ENCODE results near the gene SLFN11.

SLFN11 gene

DNA sequence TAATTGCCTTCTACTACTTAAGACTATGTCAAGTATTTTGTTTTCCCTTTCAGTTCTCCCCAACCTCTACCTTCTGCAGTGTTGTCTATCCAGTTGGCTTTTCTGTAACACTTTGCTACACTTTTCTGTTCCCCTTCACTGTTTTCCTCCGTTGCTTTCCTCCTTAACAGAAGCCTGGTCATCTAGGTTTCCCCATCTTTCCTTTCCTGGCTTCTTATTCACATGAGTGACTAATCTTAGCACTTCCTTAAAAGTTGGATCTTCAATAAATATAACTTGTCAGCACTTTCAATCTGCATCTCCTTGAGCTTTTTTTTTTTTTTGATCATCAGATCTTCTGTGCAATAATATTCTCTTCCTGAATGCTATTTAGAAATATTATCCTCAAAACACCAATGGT lies 2.8 kb upstream of the SLFN11 start:
- Histone ChIP-seq H3K4me1 (ENCODE audit: insufficient read depth, low read length) (no peaks in the 10 kb centered on the region), H3K9me3 (ENCODE audit: control insufficient read depth, insufficient read depth, low read length) (no peaks in the 10 kb centered on the region), H3K9ac (ENCODE audit: low read depth, low read length) (no peak overlapping the region), H3K36me3 (ENCODE audit: insufficient read depth, low read length) (no peaks in the 10 kb centered on the region)

DNA sequence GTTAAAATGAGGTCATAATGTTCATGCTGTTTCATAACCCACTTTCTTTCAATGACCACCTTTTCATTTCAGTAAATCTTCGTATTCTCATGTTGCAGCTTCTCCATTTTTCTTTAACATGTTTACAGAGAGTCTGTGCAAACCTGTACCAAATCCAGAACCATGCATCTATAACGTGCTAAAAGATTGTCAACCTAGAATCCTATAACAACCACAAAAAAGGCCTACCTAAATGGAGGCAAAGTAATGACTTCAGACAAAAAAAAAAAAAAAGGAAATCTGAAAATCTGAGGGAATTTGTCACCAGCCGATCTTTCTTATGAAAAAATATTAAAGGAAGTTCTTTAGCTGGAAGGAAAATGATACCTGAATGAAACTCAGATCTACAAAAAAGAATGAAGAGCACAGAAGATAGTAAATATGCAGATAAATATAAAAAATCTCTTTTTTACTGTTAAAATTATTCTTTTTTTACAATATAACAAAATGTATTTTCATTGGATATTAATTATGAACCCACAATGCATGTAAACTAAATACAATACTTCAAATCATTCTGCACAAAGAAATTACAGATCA lies 1.4 kb upstream of the SLFN11 start:
- Histone ChIP-seq H3K9ac (ENCODE audit: low read depth, low read length) (0 out of 2 replicates have a peak overlapping the region, but pooled peaks have one; percentile 47), H3K4me1 (ENCODE audit: insufficient read depth, low read length) (no peaks in the 10 kb centered on the region), H3K36me3 (ENCODE audit: insufficient read depth, low read length) (no peaks in the 10 kb centered on the region), H3K9me3 (ENCODE audit: control insufficient read depth, insufficient read depth, low read length) (no peaks in the 10 kb centered on the region; the same call in 1 of the 2 replicates)

DNA sequence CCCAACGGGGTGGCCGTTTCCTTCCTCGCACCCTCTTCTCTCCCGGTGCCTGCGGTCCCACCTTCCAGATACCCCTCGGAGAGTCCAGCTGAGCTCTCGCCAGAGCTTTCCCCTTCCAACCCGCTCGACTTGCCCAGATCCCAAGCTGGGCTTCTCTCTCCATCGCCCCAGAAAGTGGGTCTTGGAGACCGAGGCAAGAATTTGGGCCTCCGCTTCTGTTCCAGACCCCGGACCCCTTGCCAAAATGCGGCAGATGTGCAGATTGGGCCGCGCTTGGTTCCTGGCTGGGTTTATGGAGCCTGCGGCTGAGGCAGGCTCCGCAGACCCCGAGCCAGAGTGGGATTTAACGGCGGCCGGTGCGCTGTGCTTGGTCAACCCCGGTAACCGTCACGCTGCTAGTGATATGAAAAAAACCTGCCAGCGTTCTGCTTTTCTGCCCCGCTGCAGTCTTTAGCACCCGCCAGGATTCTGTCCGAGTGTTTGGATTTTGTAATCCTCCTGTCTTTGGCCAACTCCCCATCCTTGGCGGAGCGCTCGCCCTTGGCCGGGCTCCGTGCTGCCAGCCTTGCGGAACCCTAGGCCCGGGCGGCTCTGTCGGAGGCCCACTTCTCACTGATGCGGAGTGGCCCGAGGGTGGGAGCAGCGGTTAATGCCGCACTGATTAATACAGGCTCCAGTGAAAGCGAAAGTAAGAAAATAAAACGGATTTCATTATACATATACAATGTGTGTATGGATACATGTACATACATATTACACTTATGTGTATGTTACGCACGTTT lies 754 bp upstream of the SLFN11 start:
- Histone ChIP-seq H3K4me1 (ENCODE audit: insufficient read depth, low read length) (no peaks in the 10 kb centered on the region), H3K9me3 (ENCODE audit: control insufficient read depth, insufficient read depth, low read length) (no peaks in the 10 kb centered on the region; the same call in 1 of the 2 replicates), H3K36me3 (ENCODE audit: insufficient read depth, low read length) (no peaks in the 10 kb centered on the region), H3K9ac (ENCODE audit: low read depth, low read length) (peak overlapping the region; percentile 47; the same call in 1 of the 2 replicates)

DNA sequence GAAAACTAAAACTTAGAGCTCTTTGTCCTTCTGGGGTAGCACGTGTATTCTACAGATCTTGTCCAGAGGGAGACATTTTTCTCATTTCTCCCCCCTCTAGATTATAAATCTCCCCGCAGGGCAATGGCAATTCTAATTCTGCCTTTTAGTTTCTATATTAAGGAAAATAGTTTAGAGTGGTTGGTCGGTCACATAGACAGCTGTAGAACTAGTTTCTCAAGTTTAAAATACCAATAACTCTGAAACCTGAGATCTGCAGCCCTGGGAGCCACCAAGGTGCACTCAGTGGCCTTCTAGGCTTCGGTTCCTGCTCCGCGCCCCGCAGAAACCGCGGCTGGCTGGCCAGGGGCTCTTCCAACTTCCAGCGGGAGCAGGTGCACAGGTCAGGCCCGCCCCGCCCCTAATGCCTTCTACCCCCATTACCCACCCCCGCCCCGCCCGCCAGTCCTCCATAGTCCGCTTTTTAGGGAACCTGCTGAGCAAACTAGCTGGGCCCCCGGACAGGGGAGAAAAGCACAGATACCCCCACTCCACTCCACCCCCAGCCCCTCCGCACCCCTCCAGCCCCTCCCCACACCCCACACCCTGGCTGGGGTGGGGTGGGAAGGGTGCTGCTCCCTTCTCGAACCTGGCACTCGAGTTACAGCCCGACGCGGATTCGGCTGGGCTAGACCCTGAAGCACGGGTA lies 431 bp downstream of the SLFN11 start:
- no peaks in the 10 kb centered on the region; the same call in 1 of the 2 replicates for H3K9me3 ChIP-seq (ENCODE audit: control insufficient read depth, insufficient read depth, low read length)
- H3K36me3 ChIP-seq (ENCODE audit: insufficient read depth, low read length): no peaks in the 10 kb centered on the region
- H3K9ac ChIP-seq (ENCODE audit: low read depth, low read length): peak overlapping the region; percentile 47; the same call in 1 of the 2 replicates
- H3K4me1 ChIP-seq (ENCODE audit: insufficient read depth, low read length): 0 out of 2 replicates have a peak, but pooled peaks cover 3% of the 10 kb centered on the region

DNA sequence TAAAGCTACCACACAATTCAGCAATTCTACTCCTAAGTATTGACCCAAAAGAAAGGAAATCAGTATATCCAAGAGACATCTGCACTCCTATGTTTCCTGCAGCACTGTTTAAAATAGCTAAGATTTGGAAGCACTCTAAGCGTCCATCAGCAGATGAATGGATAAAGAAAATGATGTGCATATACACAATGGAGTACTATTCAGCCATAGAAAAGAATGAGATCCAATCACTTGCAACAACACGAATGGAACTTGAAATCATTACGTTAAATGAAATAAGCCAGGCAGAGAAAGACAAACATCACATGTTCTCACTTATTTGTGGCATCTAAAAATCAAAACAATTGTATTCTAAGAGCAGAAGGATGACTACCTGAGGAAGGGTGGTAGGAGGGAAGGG lies 1.5 kb downstream of the SLFN11 start:
- no peaks in the 10 kb centered on the region; the same call in 1 of the 2 replicates for H3K9me3 ChIP-seq (ENCODE audit: control insufficient read depth, insufficient read depth, low read length)
- 0 out of 2 replicates have a peak, but pooled peaks cover 3% of the 10 kb centered on the region for H3K4me1 ChIP-seq (ENCODE audit: insufficient read depth, low read length)
- no peaks in the 10 kb centered on the region for H3K36me3 ChIP-seq (ENCODE audit: insufficient read depth, low read length)
- H3K9ac ChIP-seq (ENCODE audit: low read depth, low read length): no peak overlapping the region

DNA sequence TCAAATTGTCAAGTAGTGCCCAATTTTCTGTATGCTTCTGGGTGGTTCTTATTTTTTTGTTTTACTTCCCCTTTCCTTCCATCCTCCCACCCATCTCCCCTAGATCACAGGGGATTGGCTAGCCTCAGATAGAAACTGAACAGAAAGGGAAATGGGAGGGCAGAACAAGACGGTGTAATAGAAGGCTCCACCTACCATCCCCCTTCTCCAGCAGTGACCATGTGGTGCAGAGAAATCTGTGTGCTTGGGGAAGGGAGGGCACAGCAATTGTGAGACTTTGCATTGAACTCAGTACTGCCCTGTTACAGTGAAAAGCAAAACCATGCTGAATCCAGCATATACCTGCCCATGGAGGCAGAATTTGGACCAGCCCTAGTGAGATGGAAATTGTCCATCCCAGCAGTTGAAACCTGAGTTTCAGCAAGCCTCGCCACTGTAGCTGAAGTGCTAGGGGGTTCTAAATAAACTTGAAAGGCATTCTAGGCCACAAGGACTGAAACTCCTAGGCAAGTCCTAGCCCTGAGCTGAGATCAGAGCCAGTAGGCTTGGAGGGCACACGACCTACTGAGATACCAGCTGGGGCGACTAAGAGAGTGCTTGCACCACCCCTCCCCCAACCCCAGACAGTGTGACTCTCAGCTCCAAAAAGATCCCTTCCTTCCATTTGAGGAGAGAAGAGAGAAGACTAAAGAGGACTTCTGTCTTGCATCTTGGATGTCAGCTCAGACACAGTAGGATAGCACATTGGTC lies 5.2 kb downstream of the SLFN11 start:
- H3K4me1 ChIP-seq (ENCODE audit: insufficient read depth, low read length): 0 out of 2 replicates have a peak, but pooled peaks cover 3% of the 10 kb centered on the region
- H3K9ac ChIP-seq (ENCODE audit: low read depth, low read length): no peak overlapping the region
- H3K9me3 ChIP-seq (ENCODE audit: control insufficient read depth, insufficient read depth, low read length): no peaks in the 10 kb centered on the region; the same call in 1 of the 2 replicates
- H3K36me3 ChIP-seq (ENCODE audit: insufficient read depth, low read length): no peaks in the 10 kb centered on the region

DNA sequence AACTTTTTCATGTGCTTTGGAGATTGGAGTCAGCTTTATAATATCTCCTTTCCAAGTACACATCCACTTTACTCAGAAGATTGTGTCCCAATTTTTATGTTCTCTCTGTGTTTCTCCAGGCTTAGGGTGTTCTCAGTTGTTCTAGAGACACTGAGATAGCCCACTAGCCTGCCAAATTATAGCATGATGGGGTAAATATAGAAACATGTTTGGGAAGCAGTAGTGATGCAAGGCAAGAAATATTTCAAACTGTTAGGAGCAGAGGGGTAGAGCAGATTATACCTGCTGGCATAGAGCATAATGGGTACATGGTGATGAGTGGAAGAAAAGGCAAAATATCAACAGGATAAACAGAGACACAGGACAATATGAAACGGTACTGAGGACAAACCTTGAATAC lies 12.4 kb downstream of the SLFN11 start:
- no peaks in the 10 kb centered on the region for H3K9me3 ChIP-seq (ENCODE audit: control insufficient read depth, insufficient read depth, low read length)
- no peaks in the 10 kb centered on the region for H3K36me3 ChIP-seq (ENCODE audit: insufficient read depth, low read length)
- no peak overlapping the region for H3K9ac ChIP-seq (ENCODE audit: low read depth, low read length)
- H3K4me1 ChIP-seq (ENCODE audit: insufficient read depth, low read length): no peaks in the 10 kb centered on the region

DNA sequence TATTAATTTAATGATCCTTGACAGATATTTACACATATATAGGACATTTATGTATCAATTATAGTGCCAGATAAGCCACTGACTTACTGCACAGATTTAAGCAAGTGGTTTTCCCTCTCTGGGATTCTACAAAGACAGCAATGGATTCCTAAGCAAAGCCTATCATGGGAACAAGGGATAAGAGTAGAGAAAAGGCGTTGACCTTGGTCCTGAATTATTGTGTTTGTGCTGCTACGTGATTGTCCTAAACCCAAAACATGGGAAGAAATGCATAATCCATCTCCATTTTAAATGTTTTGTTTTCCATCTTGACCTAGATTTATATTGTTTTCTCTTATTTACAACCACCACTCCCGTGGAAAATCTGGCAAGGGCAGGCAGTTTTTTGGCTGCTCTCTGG lies 14.0 kb downstream of the SLFN11 start:
- Histone ChIP-seq H3K9me3 (ENCODE audit: control insufficient read depth, insufficient read depth, low read length) (no peaks in the 10 kb centered on the region), H3K9ac (ENCODE audit: low read depth, low read length) (no peak overlapping the region), H3K36me3 (ENCODE audit: insufficient read depth, low read length) (no peaks in the 10 kb centered on the region), H3K4me1 (ENCODE audit: insufficient read depth, low read length) (no peaks in the 10 kb centered on the region; the same call in 1 of the 2 replicates)

DNA sequence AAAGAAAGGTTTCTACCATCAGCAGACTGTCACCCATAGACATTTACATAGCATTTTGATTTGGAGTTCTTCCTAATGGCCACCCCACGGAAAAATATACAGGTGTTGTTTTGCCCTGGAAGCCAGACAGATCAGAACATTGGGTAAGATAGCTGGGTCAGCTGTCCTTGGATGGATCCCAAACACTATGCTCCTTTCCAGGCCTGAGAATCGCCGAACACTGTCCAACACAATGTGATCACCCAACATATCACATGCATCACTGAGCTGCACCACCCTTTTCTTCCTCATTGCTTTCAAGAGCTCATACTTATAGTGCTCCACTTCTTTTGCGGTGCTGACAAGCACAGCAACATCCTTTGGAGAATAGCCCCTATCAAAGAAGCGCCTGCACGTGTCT lies 21.1 kb downstream of the SLFN11 start:
- Histone ChIP-seq H3K9me3 (ENCODE audit: control insufficient read depth, insufficient read depth, low read length) (no peaks in the 10 kb centered on the region), H3K9ac (ENCODE audit: low read depth, low read length) (no peak overlapping the region), H3K4me1 (ENCODE audit: insufficient read depth, low read length) (peaks cover 12% of the 10 kb centered on the region; the same call in 1 of the 2 replicates), H3K36me3 (ENCODE audit: insufficient read depth, low read length) (no peaks in the 10 kb centered on the region)

DNA sequence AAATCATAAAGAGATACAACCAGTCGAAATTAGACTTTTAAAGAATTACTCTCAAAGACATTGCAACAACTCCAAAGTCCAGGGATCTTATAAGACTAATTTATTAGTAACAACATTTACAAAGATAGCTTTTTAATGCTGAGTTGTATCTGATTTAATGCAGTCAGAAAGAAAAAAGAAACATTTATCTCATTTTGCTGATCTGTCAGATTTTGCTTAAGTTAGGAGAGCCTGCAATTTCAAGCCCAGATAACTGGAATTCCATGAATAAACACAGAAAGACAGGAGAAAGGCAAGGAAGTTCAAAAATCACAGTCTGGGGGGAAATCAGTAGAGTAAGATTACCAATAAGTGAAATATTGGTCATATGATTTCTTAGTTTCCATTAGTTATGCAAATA lies 22.9 kb downstream of the SLFN11 start:
- Histone ChIP-seq H3K36me3 (ENCODE audit: insufficient read depth, low read length) (no peaks in the 10 kb centered on the region), H3K4me1 (ENCODE audit: insufficient read depth, low read length) (peaks cover 12% of the 10 kb centered on the region)

DNA sequence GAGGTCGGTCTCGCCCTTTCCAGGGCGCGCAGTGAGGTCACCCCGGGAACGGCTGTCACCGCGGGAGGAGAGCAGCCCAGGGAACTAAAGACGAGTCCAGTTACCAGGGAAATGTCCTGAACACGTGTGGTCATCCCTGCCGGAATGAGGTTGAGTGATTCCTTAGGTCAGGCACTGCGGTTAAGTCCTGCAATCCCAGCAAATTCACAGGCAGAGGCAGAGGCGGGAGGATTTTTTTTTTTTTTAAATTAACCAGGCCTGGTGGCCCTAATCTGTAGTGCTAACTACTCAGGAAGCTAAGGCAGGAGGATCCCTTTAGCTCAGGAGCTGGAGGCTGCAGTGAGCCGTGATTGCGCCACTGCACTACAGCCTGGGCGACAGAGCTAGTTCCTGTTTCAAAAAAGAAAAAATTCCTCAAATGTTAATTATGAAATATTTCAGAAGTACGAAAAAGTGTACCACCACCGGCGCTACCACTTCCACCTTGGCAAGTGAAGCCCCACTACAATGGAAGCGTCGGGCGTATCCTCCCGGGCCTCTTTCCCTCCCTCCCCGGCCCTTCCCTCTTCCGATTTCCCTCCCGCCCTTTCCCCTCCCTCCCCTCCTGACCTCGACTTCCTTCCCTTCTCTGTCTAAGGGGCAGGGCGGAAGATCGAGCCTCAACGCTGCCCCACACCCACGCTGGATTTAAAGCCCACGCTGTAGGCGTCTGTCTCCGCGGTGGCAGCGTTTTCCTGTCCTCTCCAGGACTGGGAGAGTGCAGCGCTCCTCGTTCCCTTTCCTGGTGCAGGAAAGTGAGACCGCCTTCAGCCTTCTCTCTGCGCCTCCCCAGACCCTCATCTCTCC lies 27.3 kb downstream of the SLFN11 start:
- no peaks in the 10 kb centered on the region for H3K36me3 ChIP-seq (ENCODE audit: insufficient read depth, low read length)
- H3K9ac ChIP-seq (ENCODE audit: low read depth, low read length): peak overlapping the region; percentile 71
- 0 out of 2 replicates have a peak, but pooled peaks cover 2% of the 10 kb centered on the region for H3K9me3 ChIP-seq (ENCODE audit: control insufficient read depth, insufficient read depth, low read length)
- peaks cover 7% of the 10 kb centered on the region for H3K4me1 ChIP-seq (ENCODE audit: insufficient read depth, low read length)

More for the DNA sequence above, 22.9 kb downstream of the SLFN11 start:
- Histone ChIP-seq H3K9me3 (ENCODE audit: control insufficient read depth, insufficient read depth, low read length) (no peaks in the 10 kb centered on the region), H3K9ac (ENCODE audit: low read depth, low read length) (no peak overlapping the region)

DNA sequence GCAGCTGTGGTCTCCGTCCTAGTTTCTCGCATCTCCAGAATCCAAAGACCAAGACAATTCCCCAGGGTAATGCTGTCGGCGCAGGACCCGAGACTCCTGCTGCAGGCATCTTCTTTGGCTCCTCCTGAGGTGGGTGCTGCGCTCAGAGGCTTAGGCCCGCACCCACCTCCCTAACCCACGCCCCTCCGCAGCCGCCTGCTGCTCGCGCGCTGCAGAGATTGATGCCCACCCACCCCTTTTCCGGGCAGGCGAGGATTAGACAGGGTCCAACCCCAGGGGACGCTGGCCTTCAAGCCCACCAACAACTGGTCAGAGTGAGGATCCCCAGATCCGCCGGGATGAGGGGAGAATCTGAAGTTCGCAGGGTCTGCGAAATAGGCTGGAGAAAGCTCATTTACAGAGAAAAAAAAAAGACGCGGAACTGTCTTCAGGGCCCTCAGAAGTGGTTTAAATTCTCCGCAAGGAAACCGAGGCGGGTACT lies 27.9 kb downstream of the SLFN11 start:
- Histone ChIP-seq H3K4me1 (ENCODE audit: insufficient read depth, low read length) (peaks cover 2% of the 10 kb centered on the region), H3K9ac (ENCODE audit: low read depth, low read length) (peak overlapping the region; percentile 71; the same call in 1 of the 2 replicates), H3K9me3 (ENCODE audit: control insufficient read depth, insufficient read depth, low read length) (0 out of 2 replicates have a peak, but pooled peaks cover 2% of the 10 kb centered on the region), H3K36me3 (ENCODE audit: insufficient read depth, low read length) (no peaks in the 10 kb centered on the region)

DNA sequence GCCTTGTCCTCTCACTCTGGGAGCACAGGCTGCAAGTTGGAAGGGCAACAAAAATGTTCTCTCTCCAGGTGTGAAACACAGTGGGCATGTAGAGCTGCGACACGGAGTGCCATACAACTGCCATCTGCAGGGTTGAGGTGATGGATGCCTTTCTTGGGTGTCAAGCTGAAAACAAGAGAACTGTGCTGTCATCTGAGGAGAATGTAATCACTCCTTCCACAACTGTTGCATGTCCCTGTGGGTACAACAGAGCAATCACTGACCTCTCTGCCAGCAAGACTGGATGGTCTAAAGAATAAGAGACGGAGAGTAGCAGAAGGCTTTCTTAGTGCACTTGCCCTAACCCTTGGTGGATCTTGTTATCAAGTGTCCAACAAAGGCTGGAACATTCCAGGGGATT lies 29.2 kb downstream of the SLFN11 start:
- Histone ChIP-seq H3K36me3 (ENCODE audit: insufficient read depth, low read length) (no peaks in the 10 kb centered on the region), H3K9me3 (ENCODE audit: control insufficient read depth, insufficient read depth, low read length) (peaks cover 7% of the 10 kb centered on the region), H3K9ac (ENCODE audit: low read depth, low read length) (no peak overlapping the region), H3K4me1 (ENCODE audit: insufficient read depth, low read length) (no peaks in the 10 kb centered on the region; the same call in 1 of the 2 replicates)
